Gastrocnemius medialis (tissue), 4 donors: ENCODE results near the gene MDM2.

Experiments used
- CTCF ChIP-seq, 5 experiments: fragments of 450-650 bp in 3 of 5; fragments of 200-600 bp in 2 of 5; sonication (generic) in 2 of 5; IDR thresholded peaks in 4 of 5; conservative IDR thresholded peaks in 1 of 5; 1 replicate in 4 of 5; 2 replicates in 1 of 5; pipeline ENCODE4 v1.5.1; 2016 to 2019; ENCODE audit warnings: antibody characterized with exemption in 5 of 5, mild to moderate bottlenecking in 3 of 5, moderate library complexity in 3 of 5
- POLR2A ChIP-seq, 2 donors: fragments of 450-650 bp; IDR thresholded peaks; one replicate each; pipeline ENCODE4 v1.6.1; 2017; ENCODE audit warnings: antibody characterized with exemption in 2 of 2, mild to moderate bottlenecking in 2 of 2, moderate library complexity in 2 of 2

GRCh38 chr12:68883151-68883550 is 75.2 kb downstream of the MDM2 start:
- no peak for TF ChIP-seq POLR2A (IDR thresholded peaks at IDR 0.05)
- TF ChIP-seq CTCF (IDR thresholded peaks at IDR 0.05 in 4 of 5, conservative IDR thresholded peaks at IDR 0.05 in 1 of 5), result no peak
